Measurements from ENCODE around the gene KLHDC8B. TPM values are rescaled to one million over a fixed set of nuclear protein-coding genes. Genes with fewer than 3 reads are reported as not detected.

The KLHDC8B gene
- total RNA-seq, 1 experiment from 2014 or later = 21.5 TPM

DNA sequence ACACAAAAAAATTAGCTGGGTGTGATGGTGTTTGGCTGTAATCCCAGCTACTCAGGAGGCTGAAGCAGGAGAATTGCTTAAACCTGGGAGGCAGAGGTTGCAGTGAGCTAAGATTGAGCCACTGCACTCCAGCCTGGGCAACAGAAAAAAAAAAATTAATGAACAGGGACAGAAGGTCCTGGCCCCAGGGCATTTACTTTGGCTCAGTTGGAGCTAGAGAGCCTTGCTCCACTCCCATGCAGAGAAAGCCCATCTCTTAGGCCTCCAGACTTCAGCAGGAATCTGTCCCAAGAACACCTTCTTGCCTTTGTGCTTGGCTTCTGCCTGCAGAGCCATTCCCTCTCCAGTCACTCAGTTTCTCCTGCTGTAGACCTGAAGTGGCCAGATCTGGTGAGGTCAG lies 8.7 kb downstream of the KLHDC8B start:
- POLR2A ChIA-PET = no interaction called here
- H3K9me3 Mint-ChIP-seq = peaks cover 22% of the 10 kb centered on the region; the same call in 1 of the 2 replicates
- H3K36me3 Mint-ChIP-seq = no peaks in the 10 kb centered on the region
- H3K4me3 Mint-ChIP-seq = no peak overlapping the region
- H3K27ac Mint-ChIP-seq = no peak overlapping the region
- DNase-seq (ENCODE audit: low spot score) (no peak), ATAC-seq (no peak)
- CTCF ChIA-PET = interaction anchor here (1.1 to 3.3 kb wide), 2 partner anchors 9 to 269 kb away, joined by 5 to 19 read pairs; partner anchors contain the start of gene KLHDC8B
- peaks cover 4% of the 10 kb centered on the region for H3K27me3 Mint-ChIP-seq (ENCODE audit: low read depth)
- no peaks in the 10 kb centered on the region for H3K4me1 Mint-ChIP-seq
- TF ChIP-seq, protein P1, sequence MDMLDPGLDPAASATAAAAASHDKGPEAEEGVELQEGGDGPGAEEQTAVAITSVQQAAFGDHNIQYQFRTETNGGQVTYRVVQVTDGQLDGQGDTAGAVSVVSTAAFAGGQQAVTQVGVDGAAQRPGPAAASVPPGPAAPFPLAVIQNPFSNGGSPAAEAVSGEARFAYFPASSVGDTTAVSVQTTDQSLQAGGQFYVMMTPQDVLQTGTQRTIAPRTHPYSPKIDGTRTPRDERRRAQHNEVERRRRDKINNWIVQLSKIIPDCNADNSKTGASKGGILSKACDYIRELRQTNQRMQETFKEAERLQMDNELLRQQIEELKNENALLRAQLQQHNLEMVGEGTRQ (CRISPR knock-in tag; IDR thresholded peaks at IDR 0.05) = no peak
- no peak for TF ChIP-seq NFE2L1 (CRISPR knock-in tag; IDR thresholded peaks at IDR 0.05)
- TF ChIP-seq, protein P2, sequence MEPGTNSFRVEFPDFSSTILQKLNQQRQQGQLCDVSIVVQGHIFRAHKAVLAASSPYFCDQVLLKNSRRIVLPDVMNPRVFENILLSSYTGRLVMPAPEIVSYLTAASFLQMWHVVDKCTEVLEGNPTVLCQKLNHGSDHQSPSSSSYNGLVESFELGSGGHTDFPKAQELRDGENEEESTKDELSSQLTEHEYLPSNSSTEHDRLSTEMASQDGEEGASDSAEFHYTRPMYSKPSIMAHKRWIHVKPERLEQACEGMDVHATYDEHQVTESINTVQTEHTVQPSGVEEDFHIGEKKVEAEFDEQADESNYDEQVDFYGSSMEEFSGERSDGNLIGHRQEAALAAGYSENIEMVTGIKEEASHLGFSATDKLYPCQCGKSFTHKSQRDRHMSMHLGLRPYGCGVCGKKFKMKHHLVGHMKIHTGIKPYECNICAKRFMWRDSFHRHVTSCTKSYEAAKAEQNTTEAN (CRISPR knock-in tag; IDR thresholded peaks at IDR 0.05) = no peak
- TF ChIP-seq, protein P3, sequence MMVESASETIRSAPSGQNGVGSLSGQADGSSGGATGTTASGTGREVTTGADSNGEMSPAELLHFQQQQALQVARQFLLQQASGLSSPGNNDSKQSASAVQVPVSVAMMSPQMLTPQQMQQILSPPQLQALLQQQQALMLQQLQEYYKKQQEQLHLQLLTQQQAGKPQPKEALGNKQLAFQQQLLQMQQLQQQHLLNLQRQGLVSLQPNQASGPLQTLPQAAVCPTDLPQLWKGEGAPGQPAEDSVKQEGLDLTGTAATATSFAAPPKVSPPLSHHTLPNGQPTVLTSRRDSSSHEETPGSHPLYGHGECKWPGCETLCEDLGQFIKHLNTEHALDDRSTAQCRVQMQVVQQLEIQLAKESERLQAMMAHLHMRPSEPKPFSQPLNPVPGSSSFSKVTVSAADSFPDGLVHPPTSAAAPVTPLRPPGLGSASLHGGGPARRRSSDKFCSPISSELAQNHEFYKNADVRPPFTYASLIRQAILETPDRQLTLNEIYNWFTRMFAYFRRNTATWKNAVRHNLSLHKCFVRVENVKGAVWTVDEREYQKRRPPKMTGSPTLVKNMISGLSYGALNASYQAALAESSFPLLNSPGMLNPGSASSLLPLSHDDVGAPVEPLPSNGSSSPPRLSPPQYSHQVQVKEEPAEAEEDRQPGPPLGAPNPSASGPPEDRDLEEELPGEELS (CRISPR knock-in tag; IDR thresholded peaks at IDR 0.05) = no peak
- no peak for TF ChIP-seq ATF1 (CRISPR knock-in tag; IDR thresholded peaks at IDR 0.05)
- no peak for TF ChIP-seq GABPB1 (CRISPR knock-in tag; IDR thresholded peaks at IDR 0.05)
- TF ChIP-seq, protein P4, sequence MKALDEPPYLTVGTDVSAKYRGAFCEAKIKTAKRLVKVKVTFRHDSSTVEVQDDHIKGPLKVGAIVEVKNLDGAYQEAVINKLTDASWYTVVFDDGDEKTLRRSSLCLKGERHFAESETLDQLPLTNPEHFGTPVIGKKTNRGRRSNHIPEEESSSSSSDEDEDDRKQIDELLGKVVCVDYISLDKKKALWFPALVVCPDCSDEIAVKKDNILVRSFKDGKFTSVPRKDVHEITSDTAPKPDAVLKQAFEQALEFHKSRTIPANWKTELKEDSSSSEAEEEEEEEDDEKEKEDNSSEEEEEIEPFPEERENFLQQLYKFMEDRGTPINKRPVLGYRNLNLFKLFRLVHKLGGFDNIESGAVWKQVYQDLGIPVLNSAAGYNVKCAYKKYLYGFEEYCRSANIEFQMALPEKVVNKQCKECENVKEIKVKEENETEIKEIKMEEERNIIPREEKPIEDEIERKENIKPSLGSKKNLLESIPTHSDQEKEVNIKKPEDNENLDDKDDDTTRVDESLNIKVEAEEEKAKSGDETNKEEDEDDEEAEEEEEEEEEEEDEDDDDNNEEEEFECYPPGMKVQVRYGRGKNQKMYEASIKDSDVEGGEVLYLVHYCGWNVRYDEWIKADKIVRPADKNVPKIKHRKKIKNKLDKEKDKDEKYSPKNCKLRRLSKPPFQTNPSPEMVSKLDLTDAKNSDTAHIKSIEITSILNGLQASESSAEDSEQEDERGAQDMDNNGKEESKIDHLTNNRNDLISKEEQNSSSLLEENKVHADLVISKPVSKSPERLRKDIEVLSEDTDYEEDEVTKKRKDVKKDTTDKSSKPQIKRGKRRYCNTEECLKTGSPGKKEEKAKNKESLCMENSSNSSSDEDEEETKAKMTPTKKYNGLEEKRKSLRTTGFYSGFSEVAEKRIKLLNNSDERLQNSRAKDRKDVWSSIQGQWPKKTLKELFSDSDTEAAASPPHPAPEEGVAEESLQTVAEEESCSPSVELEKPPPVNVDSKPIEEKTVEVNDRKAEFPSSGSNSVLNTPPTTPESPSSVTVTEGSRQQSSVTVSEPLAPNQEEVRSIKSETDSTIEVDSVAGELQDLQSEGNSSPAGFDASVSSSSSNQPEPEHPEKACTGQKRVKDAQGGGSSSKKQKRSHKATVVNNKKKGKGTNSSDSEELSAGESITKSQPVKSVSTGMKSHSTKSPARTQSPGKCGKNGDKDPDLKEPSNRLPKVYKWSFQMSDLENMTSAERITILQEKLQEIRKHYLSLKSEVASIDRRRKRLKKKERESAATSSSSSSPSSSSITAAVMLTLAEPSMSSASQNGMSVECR (CRISPR knock-in tag; IDR thresholded peaks at IDR 0.05; ENCODE audit: borderline replicate concordance) = no peak
- no peak for TF ChIP-seq CREM (CRISPR knock-in tag; IDR thresholded peaks at IDR 0.05)
- TF ChIP-seq, protein P5, sequence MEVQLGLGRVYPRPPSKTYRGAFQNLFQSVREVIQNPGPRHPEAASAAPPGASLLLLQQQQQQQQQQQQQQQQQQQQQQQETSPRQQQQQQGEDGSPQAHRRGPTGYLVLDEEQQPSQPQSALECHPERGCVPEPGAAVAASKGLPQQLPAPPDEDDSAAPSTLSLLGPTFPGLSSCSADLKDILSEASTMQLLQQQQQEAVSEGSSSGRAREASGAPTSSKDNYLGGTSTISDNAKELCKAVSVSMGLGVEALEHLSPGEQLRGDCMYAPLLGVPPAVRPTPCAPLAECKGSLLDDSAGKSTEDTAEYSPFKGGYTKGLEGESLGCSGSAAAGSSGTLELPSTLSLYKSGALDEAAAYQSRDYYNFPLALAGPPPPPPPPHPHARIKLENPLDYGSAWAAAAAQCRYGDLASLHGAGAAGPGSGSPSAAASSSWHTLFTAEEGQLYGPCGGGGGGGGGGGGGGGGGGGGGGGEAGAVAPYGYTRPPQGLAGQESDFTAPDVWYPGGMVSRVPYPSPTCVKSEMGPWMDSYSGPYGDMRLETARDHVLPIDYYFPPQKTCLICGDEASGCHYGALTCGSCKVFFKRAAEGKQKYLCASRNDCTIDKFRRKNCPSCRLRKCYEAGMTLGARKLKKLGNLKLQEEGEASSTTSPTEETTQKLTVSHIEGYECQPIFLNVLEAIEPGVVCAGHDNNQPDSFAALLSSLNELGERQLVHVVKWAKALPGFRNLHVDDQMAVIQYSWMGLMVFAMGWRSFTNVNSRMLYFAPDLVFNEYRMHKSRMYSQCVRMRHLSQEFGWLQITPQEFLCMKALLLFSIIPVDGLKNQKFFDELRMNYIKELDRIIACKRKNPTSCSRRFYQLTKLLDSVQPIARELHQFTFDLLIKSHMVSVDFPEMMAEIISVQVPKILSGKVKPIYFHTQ (CRISPR knock-in tag; IDR thresholded peaks at IDR 0.05) = no peak
- no peak for TF ChIP-seq ZBTB21 (CRISPR knock-in tag; IDR thresholded peaks at IDR 0.05; ENCODE audit: borderline replicate concordance)
- TF ChIP-seq, protein P6, sequence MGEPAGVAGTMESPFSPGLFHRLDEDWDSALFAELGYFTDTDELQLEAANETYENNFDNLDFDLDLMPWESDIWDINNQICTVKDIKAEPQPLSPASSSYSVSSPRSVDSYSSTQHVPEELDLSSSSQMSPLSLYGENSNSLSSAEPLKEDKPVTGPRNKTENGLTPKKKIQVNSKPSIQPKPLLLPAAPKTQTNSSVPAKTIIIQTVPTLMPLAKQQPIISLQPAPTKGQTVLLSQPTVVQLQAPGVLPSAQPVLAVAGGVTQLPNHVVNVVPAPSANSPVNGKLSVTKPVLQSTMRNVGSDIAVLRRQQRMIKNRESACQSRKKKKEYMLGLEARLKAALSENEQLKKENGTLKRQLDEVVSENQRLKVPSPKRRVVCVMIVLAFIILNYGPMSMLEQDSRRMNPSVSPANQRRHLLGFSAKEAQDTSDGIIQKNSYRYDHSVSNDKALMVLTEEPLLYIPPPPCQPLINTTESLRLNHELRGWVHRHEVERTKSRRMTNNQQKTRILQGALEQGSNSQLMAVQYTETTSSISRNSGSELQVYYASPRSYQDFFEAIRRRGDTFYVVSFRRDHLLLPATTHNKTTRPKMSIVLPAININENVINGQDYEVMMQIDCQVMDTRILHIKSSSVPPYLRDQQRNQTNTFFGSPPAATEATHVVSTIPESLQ (CRISPR knock-in tag; IDR thresholded peaks at IDR 0.05) = no peak
